IPS-NIHi11 (cell line): Measurements from ENCODE around the gene FAM131B.
A peak's percentile ranks its signal among the peaks of the same experiment; 100 is the strongest.

Experiments used
- DNase-seq: peaks from one replicate; pipeline ENCODE4 v3.0.0; 2012; ENCODE audit warnings: mixed read lengths, low spot score

FAM131B gene

DNA sequence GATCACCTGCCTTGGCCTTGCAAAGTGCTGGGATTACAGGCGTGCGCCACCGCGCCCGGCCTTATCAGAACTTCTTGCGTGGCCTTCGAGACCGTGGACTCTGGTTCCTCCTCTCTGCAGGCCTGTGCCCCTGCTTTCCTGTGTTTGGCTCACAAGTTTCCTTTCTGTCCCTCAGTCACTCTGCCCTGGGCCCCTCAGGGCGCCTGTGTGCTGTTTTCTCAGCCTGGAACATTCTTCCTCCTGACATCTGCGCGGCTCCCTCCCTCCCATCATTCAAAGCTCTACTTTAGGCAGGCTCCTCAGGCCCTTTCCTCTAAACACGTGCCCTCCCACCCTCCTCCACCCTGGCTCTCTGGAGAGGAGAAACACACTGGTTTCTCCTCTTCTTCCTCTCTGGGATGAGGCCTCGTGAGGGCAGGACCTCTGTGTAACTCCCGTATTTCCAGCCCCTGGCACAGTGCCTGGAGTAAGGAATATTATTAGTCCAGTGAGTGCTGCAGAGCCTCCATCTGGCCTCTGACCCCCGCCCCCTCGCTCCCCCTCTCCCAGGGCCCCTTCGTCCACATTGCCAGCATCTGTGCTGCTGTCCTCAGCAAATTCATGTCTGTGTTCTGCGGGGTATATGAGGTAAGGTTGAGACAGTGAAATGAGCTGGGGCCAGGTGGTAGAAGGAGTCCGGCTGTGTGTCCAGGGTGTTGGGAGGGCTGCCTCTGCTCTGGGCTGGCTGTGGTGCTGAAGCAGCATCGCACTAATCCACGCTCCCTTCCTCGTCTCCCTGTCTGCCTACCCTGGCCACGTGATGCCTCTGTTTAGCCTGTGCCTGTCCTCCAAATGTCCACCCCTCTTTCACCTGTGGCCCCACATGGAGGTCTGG is 39.5 kb downstream of the FAM131B start:
- no peak for DNase-seq

DNA sequence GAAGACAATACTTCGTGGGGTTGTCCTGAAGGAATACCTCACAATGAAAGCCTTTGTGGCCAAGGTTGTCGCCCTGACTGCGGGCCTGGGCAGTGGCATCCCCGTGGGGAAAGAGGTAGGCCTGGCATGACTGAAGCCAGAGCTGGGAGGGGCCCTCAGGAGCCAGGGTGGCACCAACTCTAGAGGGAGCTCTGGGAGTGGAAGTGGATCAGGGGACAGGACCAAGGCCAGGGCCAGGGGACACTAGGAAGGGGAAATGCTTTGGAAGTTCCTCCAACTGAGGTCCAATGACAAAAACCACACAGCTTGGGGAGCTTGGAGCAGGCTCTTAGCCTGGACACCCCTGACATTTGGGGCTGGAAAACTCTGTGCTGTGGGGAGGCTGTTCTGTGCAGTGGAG is 40.8 kb downstream of the FAM131B start:
- DNase-seq = peak; percentile 45

DNA sequence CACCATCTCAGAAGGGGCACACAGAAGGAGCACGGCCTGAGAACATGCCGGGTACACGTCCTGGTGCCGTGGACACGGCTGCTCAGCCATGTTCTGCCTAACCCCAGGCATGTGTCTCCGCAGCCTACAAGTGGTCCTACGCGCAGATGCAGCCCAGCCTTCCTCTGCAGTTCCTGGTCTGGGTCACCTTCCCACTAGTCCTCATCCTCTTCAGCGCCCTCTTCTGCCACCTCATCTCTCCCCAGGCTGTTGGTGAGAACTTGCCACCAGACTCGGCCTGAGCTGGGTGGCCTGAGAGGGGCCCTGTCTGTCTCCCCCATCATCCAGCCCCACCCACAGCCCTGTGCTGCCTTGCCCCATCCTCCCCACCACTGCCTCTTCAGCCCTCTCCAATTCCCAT is 41.3 kb downstream of the FAM131B start:
- DNase-seq = no peak

DNA sequence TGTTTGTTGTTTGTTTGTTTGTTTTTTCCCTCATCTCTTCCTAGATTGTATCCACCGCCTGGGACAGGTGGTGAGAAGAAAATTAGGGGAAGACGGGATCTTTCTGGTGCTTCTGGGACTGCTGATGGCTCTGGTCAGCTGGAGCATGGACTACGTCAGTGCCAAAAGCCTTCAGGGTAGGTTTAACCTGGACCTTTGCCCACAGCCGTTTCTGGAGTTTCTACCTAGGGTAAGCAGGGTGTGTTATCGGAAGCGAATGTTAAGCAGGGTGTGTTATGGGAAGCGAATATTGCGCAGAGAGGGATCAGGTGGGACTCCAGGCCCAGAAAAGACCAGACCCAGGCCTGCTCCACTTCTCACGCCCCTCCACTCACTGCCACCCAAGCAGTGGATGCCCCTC is 41.9 kb downstream of the FAM131B start:
- no peak for DNase-seq

DNA sequence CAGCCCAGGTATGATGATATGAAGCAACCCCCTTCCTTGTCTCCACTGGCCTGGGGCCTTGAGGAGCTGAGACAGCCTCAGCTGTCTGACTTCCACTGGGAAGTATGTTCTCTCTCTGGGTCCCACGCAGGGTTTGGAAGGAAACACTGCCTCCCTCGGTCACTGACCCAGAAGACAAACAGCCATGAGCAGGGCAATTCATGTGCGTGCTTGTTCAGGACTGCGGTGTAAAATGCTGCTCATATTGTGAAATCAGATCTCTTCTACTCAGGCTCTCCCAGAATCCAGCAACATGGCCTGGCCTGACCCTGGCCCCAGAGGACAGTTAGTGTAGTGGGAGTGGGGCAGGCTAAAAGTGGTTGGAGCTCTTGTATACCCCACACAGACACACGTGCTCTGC is 43.9 kb downstream of the FAM131B start:
- DNase-seq = no peak

DNA sequence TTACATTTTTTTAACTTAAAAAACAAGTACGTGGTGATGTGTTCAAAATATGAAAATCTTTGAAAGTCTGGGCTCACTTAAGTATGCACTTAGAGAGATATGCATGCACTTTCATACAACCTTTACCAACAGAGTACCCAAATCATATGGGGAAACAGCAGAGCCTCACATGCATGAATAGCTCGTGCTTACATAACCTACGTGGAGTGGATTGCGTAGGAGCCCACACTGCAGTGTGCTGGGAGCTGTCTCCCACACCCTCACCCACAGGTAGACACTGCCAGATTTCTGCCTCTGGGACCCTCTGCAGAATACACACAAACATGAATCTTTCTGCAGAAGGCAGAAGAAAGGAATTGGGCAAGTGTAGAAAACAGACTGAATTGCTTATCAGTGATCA is 46.0 kb downstream of the FAM131B start:
- DNase-seq = no peak

DNA sequence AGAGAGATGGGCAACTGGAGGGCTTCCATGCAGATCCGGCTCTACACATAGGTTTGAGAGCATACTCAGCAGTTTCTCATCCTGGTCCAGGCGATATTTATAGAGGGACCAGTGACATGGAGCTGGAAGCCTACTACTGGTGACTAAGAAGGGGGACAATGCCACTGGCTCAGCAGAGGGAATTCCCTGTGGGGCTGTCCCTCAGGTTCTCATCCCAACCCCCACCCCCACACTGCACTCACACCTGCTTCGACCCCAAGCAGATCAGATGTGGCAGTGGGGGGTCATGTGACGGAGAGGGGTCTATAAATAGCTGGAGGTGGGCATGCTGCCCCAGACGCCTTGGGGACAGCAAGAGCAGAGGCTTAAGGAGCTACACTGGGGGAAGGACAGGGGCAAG is 46.7 kb downstream of the FAM131B start, which contains the start of gene CLCN1:
CLCN1 (plus strand) TSS at position 336 of the 400 bp plus-strand sequence. CDS start 102 bp downstream, outside the sequence.
- no peak for DNase-seq

DNA sequence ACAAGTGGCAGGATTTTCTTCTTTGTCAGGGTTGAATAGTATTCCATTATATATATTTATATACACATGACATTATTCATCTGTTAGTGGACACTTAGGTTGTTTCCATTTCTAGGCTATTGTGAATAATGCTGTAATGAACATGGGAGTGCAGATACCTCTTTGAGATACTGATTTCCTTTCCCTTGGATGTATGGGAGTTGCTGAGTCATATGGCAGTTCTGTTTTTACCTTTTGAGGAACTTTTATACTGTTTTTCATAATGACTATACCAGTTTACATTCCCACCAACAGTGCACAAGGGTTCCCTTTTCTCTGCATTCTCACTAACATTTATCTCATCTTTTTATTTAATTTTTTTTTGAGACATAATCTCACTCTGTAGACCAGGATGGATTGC is 48.4 kb downstream of the FAM131B start:
- no peak for DNase-seq

DNA sequence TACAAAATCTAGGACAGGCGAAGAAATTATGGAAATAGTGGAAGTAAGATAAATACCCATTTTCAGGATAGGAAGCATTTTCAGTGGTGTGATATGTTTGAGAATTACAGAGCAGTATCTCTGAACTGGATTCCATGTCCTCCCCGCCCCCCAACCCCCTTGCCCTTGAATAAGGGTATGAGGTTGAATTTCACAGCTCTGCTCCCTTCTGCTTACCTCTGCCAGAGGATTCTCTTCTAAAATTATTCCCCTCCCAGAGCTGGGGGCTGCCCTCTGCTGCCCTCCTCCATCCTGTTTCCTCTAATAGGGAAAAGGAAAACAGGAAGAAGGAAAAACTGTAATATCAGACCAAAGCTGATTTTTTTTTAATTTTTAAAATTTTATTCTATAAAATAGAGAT is 53.9 kb downstream of the FAM131B start:
- DNase-seq = no peak

DNA sequence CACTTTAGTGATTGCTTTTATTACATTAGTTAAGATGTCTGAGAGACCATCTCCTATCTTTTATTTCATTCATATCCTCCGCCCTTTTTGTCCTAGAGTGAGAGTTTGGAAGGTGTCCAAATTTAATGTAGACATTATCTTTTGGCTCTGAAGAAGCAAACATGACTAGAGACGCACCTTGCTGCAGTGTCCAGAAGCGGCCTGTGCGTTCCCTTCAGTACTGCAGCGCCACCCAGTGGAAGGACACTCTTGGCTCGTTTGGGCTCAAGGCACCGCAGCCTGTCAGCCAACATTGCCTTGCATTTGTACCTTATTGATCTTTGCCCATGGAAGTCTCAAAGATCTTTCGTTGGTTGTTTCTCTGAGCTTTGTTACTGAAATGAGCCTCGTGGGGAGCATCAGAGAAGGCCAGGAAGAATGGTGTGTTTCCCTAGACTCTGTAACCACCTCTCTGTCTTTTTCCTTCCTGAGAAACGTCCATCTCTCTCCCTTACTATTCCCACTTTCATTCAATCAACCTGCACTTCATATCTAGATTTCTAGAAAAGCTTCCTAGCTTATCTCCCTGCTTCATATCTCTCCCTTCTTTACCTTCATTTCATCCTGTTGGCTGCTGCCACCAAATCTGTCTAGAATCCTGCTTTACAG is 57.0 kb downstream of the FAM131B start:
- peak; percentile 72 for DNase-seq

DNA sequence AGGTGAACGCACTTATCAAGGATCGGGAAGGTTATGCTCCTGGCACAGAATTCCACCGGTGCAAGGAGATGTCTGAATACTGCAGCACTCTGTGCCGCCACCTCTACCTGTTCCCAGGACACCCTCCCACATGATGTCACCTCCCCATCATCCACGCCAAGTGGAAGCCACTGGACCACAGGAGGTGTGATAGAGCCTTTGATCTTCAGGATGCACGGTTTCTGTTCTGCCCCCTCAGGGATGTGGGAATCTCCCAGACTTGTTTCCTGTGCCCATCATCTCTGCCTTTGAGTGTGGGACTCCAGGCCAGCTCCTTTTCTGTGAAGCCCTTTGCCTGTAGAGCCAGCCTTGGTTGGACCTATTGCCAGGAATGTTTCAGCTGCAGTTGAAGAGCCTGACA is 57.6 kb downstream of the FAM131B start:
- no peak for DNase-seq

DNA sequence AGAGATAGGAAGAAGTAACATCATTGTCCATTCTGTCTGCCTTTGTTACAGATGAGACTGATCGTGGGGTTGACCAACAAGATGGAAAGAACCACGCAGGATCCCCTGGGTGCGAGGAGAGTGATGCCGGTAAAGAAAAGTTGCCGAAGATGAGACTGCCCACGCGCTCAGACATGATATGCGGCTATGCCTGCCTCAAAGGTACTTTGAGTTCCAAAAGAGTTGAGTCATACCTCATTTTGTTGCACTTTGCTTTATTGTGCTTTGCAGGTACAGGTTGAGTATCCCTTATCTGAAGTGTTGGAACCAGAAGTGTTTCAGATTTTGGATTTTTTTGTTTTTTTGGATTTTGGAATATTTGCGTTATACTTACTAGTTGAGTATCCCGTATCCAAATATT is 58.8 kb downstream of the FAM131B start:
- DNase-seq = no peak
